HG02571 (cell line): ENCODE results near the gene TRMT1.
A peak's percentile ranks its signal among the peaks of the same experiment; 100 is the strongest.

Experiments used
- ATAC-seq: cut with Tn5 transposase; IDR thresholded peaks from one replicate; pipeline ENCODE4 v1.9.1; 2021; ENCODE audit warnings: mild to moderate bottlenecking, moderate library complexity; ENCODE audit not compliant: unreplicated experiment

TRMT1 gene

GRCh38 chr19:13074378-13074777, 42.2 kb downstream of the TRMT1 start:
- no peak for ATAC-seq

GRCh38 chr19:13073263-13073662, 43.3 kb downstream of the TRMT1 start:
- no peak for ATAC-seq

DNA sequence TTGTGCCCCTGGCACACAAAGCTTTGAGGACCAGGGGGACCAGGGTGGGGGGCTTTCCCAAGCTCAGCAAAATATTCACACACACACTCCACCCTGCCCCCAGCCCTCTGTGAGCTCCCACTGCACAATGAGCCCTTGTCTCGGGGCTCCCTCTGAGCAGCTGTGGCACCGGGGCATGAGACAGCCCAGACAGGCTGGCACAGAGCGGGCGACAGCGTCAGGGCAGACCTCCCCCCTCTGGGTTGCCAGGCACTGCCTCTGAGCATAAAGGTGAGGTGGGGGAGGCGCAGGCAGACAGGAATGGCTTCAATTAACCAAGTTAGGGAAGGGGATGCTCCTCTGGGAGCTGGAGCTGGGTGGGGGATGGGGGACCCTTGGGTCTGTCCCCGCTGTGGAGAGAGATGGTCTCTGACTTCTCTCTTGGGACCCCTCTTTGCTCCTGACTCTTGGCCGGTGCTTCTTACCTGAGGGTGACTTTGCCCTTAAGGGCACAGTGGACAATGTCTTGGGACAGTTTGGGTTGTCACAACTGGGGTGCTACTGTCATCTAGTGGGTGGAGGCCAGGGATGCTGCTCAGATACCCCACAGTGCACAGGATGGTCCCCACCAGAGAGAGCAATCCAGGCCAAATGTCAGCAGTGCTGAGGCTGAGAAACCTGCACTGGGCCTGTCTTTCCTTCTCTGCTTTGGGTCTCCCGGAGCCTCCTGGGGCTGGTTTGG, 44.2 kb downstream of the TRMT1 start:
- ATAC-seq, result no peak

DNA sequence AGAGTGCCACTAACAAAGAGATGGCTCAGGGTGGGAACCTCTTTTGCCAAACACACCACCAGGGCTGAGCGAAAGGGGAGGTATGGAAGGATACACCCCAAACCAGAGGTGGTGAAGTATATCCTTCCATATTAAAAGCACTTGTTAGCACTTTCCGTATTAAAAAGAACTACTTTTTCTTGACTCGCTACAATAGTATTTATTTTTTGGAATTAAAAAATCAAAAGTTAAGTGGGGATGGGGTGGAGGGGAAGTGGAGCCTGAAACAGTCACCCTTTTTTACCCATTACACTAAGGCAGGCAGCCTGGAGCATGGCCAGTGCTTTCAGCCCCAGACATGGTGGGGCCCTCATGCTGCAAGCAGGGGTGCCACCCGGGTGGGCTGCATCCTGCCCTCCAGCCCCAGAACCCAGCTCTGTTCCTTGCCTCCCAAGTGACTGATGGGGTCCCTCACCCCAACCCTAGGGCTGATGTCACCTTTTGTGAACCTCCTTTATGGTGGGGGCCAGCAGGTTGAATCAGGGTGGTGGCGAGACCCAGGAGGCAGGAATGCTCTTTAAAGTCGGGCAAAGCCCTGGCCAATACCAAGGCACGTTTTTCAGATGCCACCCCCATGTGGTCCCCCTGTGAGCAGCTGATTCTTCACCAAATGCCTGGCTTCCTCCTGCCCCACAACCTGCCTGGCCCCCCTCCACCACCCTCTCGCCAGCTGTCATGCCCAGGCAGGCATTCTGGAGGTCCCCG, 44.9 kb downstream of the TRMT1 start:
- no peak for ATAC-seq

DNA sequence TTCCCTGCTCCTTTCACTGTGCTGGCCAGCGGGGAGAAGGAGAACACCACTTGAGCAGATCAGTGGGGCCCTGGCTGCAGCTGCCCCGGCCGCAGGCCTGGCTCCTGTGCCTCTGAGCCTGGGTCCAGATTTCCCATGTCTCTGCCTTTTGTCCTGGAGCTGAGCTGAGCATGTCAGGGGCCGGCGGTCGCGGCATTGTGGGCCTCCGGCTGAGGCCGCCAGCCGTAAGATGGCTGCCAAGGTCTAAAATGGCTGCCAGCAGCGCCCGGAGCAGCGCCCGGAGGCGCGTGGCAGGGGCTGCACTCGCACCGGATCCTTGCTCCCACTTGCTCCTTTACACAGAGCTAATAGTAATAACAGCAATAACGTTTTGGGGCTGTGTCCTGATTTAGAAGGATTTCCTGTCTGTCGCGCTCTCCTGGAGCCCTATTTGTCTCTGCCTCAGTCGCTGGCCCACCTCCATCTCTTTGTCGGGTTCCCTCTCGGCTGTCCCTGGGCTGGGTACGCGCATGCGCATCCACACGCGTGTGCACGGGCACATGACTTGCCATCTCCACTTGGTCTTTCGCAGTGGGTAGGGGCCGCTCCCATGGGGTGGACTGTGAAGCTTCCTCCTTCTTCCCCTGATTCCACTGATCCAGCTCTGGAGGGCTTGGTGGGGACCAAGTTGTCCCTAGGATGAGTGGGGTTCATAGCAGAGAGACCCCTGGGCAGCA, 46.0 kb downstream of the TRMT1 start:
- no peak for ATAC-seq

DNA sequence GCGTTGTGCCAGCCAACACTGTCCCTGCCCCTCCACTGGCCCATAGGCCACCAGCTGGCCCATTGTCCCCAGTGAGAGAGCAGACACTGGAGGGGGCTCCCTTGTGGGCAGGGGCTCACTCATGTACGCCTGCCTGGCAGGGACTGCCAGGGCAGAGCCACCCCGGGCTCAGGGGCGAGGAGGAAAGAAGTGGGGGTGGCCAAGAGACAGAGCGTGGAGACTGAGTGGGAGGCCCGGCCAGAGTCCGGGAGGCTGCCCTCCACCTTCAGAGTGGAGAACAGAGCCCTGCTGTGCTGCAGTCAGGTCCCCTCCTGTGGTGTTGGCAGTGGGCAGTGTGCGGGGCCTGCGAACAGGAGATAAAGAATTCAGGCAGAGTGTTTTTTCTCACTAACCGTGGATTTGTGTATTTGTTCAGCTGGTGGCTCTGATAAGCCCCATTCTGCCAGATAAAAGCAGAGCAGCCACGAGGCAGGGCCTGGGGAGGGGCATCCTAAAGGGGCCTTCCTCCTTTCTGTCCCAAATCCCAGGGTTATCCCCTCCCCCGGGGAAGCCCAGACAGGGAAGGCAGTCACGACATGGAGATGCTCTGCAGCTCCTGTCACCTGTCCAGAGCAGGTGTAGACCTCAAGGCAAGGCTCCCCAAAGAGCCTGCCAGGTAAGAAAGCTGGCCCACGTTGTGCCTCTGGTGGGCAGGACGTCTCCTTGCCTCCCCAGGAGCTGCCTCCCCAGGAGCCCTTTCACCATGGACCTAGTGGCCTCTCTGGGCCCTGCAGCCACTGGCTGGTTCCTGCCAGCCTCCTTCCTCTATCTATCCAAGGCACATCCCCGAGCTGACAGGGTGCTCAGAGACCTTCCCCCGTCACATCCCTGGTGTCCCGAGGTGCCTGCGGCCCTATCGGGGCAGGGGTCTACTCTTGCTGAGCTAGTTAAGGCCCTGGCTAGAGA, 46.9 kb downstream of the TRMT1 start:
- ATAC-seq, result no peak

DNA sequence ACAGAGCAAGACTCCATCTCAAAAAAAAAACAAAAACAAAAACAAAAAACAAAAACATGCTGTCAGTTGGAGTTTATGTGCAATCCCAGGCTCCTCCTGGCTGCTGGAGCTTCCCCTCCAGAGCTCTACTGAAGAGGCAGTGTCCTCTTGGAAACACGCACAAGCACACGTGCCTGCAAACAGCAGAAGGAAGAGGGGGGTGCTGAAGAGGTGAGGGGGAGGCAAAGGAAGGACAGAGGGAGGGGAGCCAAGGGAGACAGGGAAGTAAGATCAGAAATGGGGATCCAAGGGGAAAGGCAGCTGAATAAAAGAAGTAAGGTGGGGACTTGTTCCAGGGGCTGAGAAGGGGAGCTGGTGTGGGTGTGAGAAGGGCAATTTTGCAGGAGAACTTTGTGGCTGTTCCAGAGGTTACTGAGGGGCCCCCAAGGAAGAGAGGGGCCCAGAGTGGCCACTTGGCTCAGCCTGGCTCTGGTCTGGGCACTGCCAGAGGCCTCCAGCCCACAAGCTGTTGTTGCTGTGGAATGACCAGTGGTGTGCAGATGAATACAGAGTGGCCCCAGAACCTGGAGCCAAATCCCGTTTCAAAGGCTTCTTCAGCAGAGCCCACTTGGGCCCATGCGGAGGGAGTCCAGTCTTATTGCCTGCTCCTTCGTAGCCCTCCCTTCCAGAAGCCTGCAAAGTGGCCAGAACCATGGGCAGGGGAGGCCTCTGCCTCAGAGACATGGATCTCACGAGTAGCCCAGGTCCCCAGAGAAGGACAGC, 48.3 kb downstream of the TRMT1 start:
- no peak for ATAC-seq

GRCh38 chr19:13066933-13067807, 49.4 kb downstream of the TRMT1 start:
- ATAC-seq, result no peak

DNA sequence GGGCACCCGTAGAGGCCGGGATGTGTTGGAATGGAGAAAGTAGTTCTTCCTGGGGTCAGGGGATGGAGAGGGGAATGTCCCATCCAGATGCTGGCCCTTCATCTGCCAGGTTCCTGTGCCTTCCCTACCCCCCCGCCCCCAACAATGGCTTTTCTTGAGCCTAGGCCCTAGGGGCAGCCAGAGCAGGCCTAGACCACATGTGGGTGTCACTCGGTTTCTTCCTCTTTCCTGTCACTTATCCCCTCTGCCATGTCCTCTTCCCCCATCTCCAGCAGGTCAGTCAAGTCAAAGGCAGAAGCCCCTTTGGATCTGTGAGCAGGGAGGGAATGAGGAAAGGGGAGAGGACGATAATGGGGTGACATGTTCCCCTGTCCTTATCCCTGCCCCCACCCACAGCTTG, 50.3 kb downstream of the TRMT1 start:
- no peak for ATAC-seq

DNA sequence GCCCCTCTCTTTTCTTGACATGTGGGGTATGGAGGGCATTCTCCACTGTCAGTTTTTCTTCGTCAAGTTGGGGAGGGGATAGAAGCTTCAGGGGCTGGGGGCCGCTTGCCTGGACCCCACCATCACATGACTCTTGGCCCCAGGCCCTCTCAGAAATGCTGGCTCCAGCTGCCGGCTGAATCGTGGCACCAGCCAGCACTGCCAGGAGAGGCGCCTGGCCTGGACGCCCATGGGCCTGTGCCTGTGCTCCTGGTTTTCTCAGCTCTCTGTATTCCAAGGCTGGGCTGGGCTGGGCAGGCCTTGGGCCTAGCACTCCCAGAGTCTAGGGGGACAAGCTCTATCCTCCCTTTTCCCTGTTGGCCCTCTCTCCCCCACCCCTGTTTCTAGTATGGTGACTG, 52.4 kb downstream of the TRMT1 start:
- no peak for ATAC-seq

- ATAC-seq, result no peak
These were observed 53.0 kb downstream of the TRMT1 start for GRCh38 chr19:13063461-13064091.

DNA sequence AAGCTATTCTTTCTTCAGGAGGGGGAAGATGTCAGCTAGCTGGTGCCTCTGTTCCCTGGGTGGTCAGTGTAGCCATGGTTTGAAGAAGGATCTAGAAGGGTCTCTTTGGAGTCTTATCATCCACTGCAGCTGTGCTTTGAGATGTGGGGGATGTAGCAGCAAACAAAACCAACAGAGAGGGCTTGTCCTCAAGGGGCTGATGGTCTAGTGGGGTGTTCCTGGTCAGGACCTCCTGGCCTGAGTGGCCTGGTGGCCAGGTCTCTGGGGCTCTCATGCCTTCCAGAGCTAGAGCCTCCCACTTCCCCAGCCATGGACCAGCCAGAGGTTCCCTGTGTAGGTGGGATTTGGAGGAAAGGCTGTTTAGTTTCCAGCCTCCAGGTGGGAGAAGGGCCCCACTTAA, 54.2 kb downstream of the TRMT1 start:
- ATAC-seq, result no peak

- ATAC-seq, result peak; percentile 60
These were observed 55.3 kb downstream of the TRMT1 start for GRCh38 chr19:13060964-13061927.

- no peak for ATAC-seq
These were observed 56.1 kb downstream of the TRMT1 start for GRCh38 chr19:13060233-13060963.

DNA sequence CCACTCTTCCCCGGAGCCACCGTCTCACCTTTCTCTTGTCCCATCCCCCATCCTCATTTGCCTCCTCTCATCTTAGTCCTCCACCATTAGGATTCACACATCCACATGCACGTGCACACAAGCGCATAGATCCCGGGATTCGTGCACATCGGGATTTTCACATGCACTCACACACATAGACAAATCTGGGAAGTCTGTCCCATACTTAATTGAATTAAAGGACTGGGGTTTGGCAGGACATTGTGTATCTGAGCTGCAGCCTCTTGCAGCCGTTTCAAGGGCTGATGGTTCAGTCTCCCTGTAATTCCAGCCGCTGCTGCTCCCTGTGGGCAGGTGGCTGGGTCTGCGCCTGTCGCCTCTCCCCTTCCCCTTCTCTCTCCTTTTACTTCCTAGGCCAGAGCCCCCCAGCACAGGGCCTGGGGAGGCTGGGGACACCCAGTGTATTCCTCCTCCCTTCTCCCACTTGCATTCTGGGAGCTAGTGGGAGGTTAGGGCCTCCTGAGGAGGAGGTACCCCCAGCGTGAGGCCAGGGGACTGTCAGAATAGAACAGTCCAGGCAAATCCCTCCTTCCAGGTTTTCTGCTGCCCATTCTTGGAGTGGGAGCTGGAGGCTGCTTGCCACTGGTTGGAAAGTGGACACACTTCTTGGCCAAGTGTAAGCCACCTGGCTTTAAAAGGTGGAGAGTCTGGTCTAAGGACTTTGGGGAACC, 57.4 kb downstream of the TRMT1 start:
- no peak for ATAC-seq

DNA sequence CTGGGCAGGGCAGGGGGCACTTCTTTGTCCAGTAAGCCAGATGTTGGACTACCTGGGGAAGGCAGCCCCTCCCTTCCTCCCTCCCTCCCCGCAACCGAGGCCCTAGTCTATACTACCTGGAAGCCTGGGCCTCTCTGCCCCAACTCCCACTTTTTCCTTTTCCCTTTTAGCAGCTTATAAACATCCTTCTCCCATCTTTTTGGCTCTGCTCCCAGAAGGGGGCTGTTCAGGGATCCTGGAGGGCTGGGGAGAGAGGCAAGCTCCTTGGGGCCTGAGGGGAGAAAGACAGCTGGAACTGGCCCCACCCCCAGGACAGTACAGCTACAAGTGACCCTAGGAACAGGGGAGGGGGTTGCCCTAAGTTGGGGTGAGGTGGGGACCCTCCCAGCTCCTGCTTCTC, 58.8 kb downstream of the TRMT1 start:
- no peak for ATAC-seq
